GM18498 (cell line): Measurements from ENCODE around the gene SORCS2.

Source experiments
- ATAC-seq: cut with Tn5 transposase; IDR thresholded peaks from one replicate; pipeline ENCODE4 v1.9.1; 2021; ENCODE audit warnings: mild to moderate bottlenecking, moderate library complexity; ENCODE audit not compliant: unreplicated experiment

Gene SORCS2

GRCh38 chr4:7515390-7515902, 323.1 kb downstream of the SORCS2 start:
- ATAC-seq: no peak

GRCh38 chr4:7516096-7516772, 323.9 kb downstream of the SORCS2 start:
- no peak for ATAC-seq

GRCh38 chr4:7516773-7517144, 324.4 kb downstream of the SORCS2 start:
- no peak for ATAC-seq

GRCh38 chr4:7518871-7519637, 326.7 kb downstream of the SORCS2 start:
- no peak for ATAC-seq

GRCh38 chr4:7519638-7520376, 327.5 kb downstream of the SORCS2 start:
- no peak for ATAC-seq

GRCh38 chr4:7521666-7522065, 329.3 kb downstream of the SORCS2 start:
- no peak for ATAC-seq

- no peak for ATAC-seq
Observed at GRCh38 chr4:7522452-7523220, 330.3 kb downstream of the SORCS2 start.

GRCh38 chr4:7523526-7523925, 331.2 kb downstream of the SORCS2 start:
- no peak for ATAC-seq

- ATAC-seq: no peak
Observed at GRCh38 chr4:7524064-7524682, 331.8 kb downstream of the SORCS2 start.

DNA sequence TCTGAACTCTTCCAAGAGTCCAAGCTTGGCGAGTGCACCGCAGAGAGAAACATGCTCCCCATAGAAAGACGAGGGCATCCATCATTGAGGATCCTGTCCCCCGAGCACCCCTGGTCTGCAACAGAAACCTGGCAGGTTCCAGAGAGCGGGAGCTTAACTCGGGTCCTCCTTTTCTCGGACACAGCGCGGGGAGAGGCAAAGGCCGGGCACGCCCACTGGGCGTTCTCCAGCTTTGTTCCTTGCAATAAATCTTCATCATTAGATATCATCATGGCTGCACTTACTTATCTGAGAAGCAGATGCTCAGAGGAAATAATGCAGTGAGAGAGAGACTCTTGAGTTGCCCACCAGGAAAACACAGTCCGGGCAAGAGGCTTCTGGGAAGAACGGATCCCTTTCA, 332.5 kb downstream of the SORCS2 start:
- ATAC-seq: no peak

DNA sequence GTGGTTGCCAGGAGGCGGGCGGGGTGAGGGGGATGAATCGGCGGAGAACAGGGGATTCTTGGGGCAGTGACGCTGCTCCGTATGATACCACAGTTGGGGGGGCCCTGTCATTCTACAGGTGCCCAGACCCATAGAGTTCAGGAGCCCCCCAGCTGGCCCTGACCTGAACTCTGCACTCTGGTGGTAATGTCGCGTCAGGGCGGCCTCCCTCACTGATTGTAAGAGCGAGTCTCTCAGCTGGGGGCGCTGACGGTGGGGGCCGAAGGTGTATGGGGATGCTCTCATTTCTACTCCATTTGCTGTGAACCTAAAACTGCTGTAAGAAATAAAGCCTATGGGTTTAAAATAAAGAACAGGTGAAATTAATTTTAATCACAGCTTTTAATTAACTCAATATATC, 334.2 kb downstream of the SORCS2 start:
- ATAC-seq: no peak

DNA sequence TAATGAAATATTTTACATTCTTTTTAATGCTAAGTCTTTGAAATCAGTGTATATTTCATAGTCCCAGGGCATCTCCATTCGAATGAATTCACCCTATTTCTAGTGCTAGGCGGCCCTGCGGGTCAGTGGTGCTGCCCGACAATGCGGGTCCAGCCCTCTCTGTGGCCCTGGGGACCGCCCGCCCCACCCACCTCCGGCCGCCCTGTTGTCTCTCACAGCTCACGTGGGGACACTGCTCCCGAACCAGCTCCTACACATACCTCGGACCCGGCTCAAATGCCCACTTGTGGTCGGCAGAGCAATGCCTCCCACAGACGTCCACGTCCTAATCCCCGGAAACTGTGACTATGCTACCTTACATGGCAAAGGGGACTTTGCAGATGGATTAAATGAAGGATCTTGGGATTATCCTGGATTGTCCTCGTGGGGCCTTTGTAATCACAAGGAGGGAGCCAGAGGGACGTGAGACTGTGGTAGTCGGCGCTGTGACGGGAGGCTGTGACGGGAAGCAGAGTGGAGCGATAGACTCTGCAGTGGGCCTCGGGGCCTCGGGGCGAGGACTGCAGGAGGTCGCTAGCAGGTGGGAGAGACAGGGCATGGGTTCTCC, 334.7 kb downstream of the SORCS2 start:
- no peak for ATAC-seq

GRCh38 chr4:7529368-7530080, 337.2 kb downstream of the SORCS2 start:
- no peak for ATAC-seq

- no peak for ATAC-seq
Observed at GRCh38 chr4:7530082-7530481, 337.7 kb downstream of the SORCS2 start.

DNA sequence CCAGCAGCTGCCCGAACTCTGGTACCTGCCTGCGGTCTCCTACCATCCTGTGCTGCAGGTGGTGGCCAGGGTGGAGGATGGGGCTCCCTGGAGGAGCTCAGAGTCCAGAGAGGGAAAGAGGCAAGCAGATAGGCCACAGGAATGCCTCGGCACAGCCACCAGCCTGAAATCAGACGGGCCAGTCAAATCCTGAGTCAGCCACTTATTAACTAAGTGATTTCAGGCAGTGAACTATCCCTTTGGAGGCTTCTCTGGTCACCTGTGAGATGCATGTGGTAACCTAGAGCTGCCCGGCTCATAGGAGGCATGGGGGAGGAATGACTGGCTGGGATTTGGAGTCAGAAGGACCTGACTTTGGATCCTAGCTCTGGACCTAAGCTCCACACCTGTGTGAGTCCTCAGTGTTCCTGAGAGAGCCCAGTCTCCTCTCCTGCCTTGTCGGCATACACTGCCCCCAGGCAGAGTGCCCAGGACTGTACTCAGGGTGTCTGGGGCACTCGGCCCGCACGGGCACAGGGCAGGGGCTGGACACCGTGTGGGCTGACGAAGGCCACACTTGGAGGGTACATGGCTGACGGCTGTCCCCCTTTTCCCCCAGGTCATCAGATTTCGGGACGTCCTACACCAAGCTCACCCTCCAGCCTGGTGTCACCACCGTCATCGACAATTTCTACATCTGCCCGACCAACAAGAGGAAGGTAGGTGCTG, 338.7 kb downstream of the SORCS2 start:
- no peak for ATAC-seq

DNA sequence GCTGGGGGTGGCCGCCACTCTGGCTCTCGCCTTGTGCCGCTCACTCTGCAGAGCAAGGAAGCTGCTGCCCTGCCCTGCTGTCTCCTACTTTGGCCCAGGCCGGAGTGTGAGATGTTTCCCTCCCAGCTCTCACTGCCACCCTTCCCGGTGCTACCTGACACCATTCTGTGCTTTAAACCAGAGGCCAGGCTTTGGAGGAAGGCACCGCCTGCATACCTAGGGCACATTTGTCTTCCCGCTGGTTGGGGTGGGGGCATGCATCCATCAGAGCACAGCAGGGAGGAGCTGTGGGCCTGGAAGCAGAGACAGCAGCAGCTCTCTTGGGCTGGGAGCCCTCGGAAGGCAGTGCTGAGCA, 339.3 kb downstream of the SORCS2 start:
- ATAC-seq: no peak

GRCh38 chr4:7532043-7532442, 339.7 kb downstream of the SORCS2 start:
- ATAC-seq: no peak

GRCh38 chr4:7533267-7533666, 340.9 kb downstream of the SORCS2 start:
- ATAC-seq: no peak

- ATAC-seq: no peak
Observed at GRCh38 chr4:7535094-7535493, 342.8 kb downstream of the SORCS2 start.
